Suprapubic skin (tissue), 4 donors: ENCODE data around the gene FMN1. TPM values are rescaled to one million over a fixed set of nuclear protein-coding genes. Genes with fewer than 3 reads are reported as not detected.

ENCODE experiments used
- DNase-seq, 2 donors: peaks; one replicate each; pipeline ENCODE4 v3.0.0-alpha.2; 2019; ENCODE audit warnings: low spot score in 2 of 2
- H3K27ac ChIP-seq: fragments of 200-600 bp; sonication (generic); one replicate; pipeline ENCODE4 v1.5.1; 2019
- H3K27me3 ChIP-seq: fragments of 200-600 bp; sonication (generic); one replicate; pipeline ENCODE4 v1.5.1; 2019
- H3K36me3 ChIP-seq: fragments of 200-600 bp; sonication (generic); one replicate; pipeline ENCODE4 v1.5.1; 2019
- H3K4me1 ChIP-seq: fragments of 200-600 bp; sonication (generic); one replicate; pipeline ENCODE4 v1.5.1; 2019
- H3K4me3 ChIP-seq: fragments of 200-600 bp; sonication (generic); one replicate; pipeline ENCODE4 v1.5.1; 2019; ENCODE audit warnings: mild to moderate bottlenecking
- H3K9me3 ChIP-seq: fragments of 200-600 bp; sonication (generic); one replicate; pipeline ENCODE4 v1.5.1; 2019
- EP300 ChIP-seq: sonication (generic); formaldehyde crosslinking; IDR thresholded peaks from one replicate; pipeline ENCODE4 v1.6.1; 2017; ENCODE audit warnings: antibody characterized with exemption
- POLR2A ChIP-seq, 2 donors: fragments of 450-650 bp; IDR thresholded peaks; one replicate each; pipeline ENCODE4 v1.6.1; 2017; ENCODE audit warnings: antibody characterized with exemption in 2 of 2, mild to moderate bottlenecking in 2 of 2, moderate library complexity in 2 of 2
- POLR2AphosphoS5 ChIP-seq, 3 donors: sonication (generic); formaldehyde crosslinking; IDR thresholded peaks; one replicate each; pipeline ENCODE4 v1.6.1; 2017; ENCODE audit warnings: antibody characterized with exemption in 3 of 3
- WGBS: methylation state at CpG from one replicate; pipeline ENCODE4 v1.1.5; 2018; 5-methylcytosine and 5-hydroxymethylcytosine counted together
- total RNA-seq, 4 donors: library from RNA; depleted of rRNA; stranded (reverse); fragments of >200 nt; gene quantifications; one replicate each; pipeline ENCODE4 v1.1.0, GENCODE V29; 2016
- TF ChIP-seq, protein P1 (sequence below), 2 donors: fragments of 200-600 bp in 1 of 2; fragments of 450-650 bp in 1 of 2; sonication (generic) in 1 of 2; IDR thresholded peaks; one replicate each; pipeline ENCODE4 v1.5.1; 2016 to 2019; ENCODE audit warnings: antibody characterized with exemption in 2 of 2, mild to moderate bottlenecking in 1 of 2, moderate library complexity in 1 of 2

FMN1 gene
- total RNA-seq, 4 donors from 2014 or later = 19.8 to 47.3 (median 33.1) TPM

GRCh38 chr15:32840507-32841245 is 353.8 kb downstream of the FMN1 start:
- H3K27ac ChIP-seq = no peak overlapping the region
- H3K36me3 ChIP-seq = no peaks in the 10 kb centered on the region
- TF ChIP-seq, protein P1, sequence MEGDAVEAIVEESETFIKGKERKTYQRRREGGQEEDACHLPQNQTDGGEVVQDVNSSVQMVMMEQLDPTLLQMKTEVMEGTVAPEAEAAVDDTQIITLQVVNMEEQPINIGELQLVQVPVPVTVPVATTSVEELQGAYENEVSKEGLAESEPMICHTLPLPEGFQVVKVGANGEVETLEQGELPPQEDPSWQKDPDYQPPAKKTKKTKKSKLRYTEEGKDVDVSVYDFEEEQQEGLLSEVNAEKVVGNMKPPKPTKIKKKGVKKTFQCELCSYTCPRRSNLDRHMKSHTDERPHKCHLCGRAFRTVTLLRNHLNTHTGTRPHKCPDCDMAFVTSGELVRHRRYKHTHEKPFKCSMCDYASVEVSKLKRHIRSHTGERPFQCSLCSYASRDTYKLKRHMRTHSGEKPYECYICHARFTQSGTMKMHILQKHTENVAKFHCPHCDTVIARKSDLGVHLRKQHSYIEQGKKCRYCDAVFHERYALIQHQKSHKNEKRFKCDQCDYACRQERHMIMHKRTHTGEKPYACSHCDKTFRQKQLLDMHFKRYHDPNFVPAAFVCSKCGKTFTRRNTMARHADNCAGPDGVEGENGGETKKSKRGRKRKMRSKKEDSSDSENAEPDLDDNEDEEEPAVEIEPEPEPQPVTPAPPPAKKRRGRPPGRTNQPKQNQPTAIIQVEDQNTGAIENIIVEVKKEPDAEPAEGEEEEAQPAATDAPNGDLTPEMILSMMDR (IDR thresholded peaks at IDR 0.05) = no peak
- TF ChIP-seq POLR2AphosphoS5 (IDR thresholded peaks at IDR 0.05) (no peak), POLR2A (IDR thresholded peaks at IDR 0.05) (no peak)
- H3K9me3 ChIP-seq = no peaks in the 10 kb centered on the region
- no peak overlapping the region for H3K4me3 ChIP-seq
- DNase-seq = no peak
- 53% methylated on average over 6 of the region's 6 CpGs for WGBS
- H3K27me3 ChIP-seq = no peaks in the 10 kb centered on the region
- no peaks in the 10 kb centered on the region for H3K4me1 ChIP-seq

DNA sequence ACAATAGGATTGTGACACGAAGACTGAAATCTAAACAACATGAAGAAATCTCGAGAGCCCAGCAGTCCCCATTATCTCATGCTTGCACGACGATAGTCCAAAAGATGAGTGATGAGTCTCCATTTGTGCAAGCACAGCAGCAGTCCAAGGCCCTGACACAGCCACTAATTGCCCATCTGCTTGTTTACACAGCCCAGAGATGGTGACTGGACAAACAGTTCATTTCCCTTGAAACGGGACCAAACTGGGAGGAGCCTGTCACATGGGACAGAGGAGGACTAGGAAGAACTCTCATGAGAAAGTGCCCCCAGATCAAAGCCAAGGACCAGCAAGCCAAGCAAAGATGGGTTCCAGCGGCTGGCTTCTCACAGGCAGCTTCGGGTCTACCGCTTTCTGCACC is 355.7 kb downstream of the FMN1 start:
- DNase-seq = peak in 1 of 2 donors; percentile 83
- TF ChIP-seq POLR2AphosphoS5 (IDR thresholded peaks at IDR 0.05) = peak in 1 of 3 donors; percentile 52
- TF ChIP-seq, protein P1 (IDR thresholded peaks at IDR 0.05) = no peak
- 73% methylated on average over 8 of the region's 8 CpGs for WGBS
- H3K27ac ChIP-seq = peak overlapping the region; percentile 25
- H3K9me3 ChIP-seq = no peaks in the 10 kb centered on the region
- H3K27me3 ChIP-seq = no peaks in the 10 kb centered on the region
- no peaks in the 10 kb centered on the region for H3K4me1 ChIP-seq
- no peak overlapping the region for H3K4me3 ChIP-seq
- H3K36me3 ChIP-seq = no peaks in the 10 kb centered on the region

DNA sequence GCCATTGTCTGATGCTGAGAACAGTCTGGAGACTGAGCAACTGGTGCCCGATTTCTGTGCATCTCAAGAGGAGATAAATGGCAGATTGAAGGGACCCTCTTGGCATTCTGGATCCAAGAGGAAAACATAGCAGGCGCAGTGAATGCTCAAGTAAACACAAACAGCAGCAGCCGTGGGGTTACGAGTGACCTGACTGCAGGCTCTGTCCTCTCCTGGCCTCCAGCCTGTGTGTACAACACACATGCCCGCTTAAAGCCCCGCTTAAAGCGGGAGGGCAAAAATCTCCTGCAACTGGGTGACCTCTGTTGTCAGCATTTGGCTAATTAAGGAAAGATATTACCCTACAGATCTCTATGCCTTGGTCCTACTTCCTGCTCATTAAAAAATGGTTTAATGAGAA is 356.2 kb downstream of the FMN1 start:
- WGBS = 88% methylated on average over 7 of the region's 7 CpGs
- TF ChIP-seq POLR2A (IDR thresholded peaks at IDR 0.05) = no peak
- TF ChIP-seq, protein P1 (IDR thresholded peaks at IDR 0.05) = no peak
- no peak for TF ChIP-seq POLR2AphosphoS5 (IDR thresholded peaks at IDR 0.05)
- TF ChIP-seq EP300 = no peak
- H3K27ac ChIP-seq = no peak overlapping the region

DNA sequence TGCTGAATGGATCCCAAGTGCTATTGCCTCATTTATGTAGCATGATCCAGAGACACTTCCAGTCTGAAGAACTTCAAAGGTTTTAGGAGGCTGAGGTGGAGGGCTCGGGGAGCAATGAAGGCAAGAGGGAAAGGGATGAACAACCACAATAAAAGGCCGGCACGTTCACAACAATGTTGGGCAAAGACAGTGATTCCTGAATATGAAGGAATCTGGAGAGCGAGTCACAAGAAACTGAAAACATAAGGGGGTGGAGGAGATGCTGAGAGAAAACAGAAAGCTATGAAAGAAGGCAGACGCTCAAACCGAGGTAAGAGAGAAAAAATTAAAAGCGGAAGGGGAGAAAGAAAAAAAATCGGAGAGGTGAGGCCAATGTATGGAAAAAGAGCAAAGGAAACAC is 356.6 kb downstream of the FMN1 start:
- H3K27ac ChIP-seq = no peak overlapping the region
- no peaks in the 10 kb centered on the region for H3K36me3 ChIP-seq
- no peaks in the 10 kb centered on the region for H3K9me3 ChIP-seq
- TF ChIP-seq POLR2AphosphoS5 (IDR thresholded peaks at IDR 0.05) (no peak), EP300 (no peak), POLR2A (IDR thresholded peaks at IDR 0.05) (no peak)
- TF ChIP-seq, protein P1 (IDR thresholded peaks at IDR 0.05) = no peak
- H3K4me1 ChIP-seq = no peaks in the 10 kb centered on the region
- no peak for DNase-seq
- no peaks in the 10 kb centered on the region for H3K27me3 ChIP-seq
- 85% methylated on average over 8 of the region's 8 CpGs for WGBS
- H3K4me3 ChIP-seq = no peak overlapping the region

More for the DNA sequence above, 356.2 kb downstream of the FMN1 start:
- Histone ChIP-seq H3K4me3 (no peak overlapping the region), H3K27me3 (no peaks in the 10 kb centered on the region), H3K4me1 (no peaks in the 10 kb centered on the region), H3K36me3 (no peaks in the 10 kb centered on the region), H3K9me3 (no peaks in the 10 kb centered on the region)
- DNase-seq = no peak

DNA sequence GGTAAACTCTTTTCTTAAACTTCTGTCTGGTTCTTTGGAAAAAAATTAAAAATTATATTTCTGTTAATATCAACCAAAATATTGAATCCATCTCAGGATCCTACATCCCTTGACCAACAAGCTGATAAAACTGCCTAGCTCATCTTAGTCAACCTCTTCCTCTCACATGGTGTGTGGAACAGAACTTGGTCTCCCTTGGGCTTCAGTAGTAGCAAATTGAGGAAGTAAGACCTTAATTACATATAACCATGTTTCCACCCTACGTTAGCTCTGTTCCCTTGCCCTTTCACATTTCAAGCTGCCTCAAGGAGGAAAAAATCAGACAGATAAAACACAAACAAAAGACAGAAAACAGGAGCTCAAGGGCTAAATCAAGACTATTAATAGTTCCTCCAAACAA is 360.4 kb downstream of the FMN1 start:
- Histone ChIP-seq H3K4me3 (no peak overlapping the region), H3K4me1 (no peaks in the 10 kb centered on the region), H3K9me3 (no peaks in the 10 kb centered on the region), H3K27me3 (no peaks in the 10 kb centered on the region), H3K36me3 (no peaks in the 10 kb centered on the region), H3K27ac (no peak overlapping the region)
- 67% methylated on average over 1 of the region's 1 CpG for WGBS
- TF ChIP-seq, protein P1 (IDR thresholded peaks at IDR 0.05) = no peak
- no peak for TF ChIP-seq EP300
- no peak for TF ChIP-seq POLR2AphosphoS5 (IDR thresholded peaks at IDR 0.05)
- no peak for TF ChIP-seq POLR2A (IDR thresholded peaks at IDR 0.05)
- no peak for DNase-seq
